ENCODE results near the gene AKR1B1. TPM values are rescaled to one million over a fixed set of nuclear protein-coding genes. Genes with fewer than 3 reads are reported as not detected.

AKR1B1 gene
- total RNA-seq, 1 experiment from 2014 or later = 166 TPM

- Histone ChIP-seq H4K5ac (ENCODE audit: insufficient read length, low read depth, low read length) (no peak overlapping the region), H2BK15ac (ENCODE audit: low read depth, low read length) (no peak overlapping the region), H4K8ac (replicated peaks; ENCODE audit: insufficient read length, low read depth, low read length) (no peak overlapping the region), H3K23me2 (ENCODE audit: insufficient read length, low read depth, low read length, poor library complexity, severe bottlenecking) (no peaks in the 10 kb centered on the region), H3K9me3 (ENCODE audit: control insufficient read depth, low read depth, low read length) (no peaks in the 10 kb centered on the region), H2AFZ (ENCODE audit: low read length) (no peak overlapping the region), H3K56ac (ENCODE audit: insufficient read length, low read depth, low read length) (no peak overlapping the region), H2BK120ac (ENCODE audit: low read depth, low read length, poor library complexity, severe bottlenecking) (no peak overlapping the region), H2BK20ac (ENCODE audit: low read depth, low read length, poor library complexity, severe bottlenecking) (no peak overlapping the region), H3K27me3 (ENCODE audit: insufficient read depth, low read length) (no peaks in the 10 kb centered on the region), H4K20me1 (ENCODE audit: control insufficient read depth, insufficient read depth, insufficient read length) (no peaks in the 10 kb centered on the region), H3K79me2 (ENCODE audit: insufficient read depth, low read length) (no peaks in the 10 kb centered on the region), H3T11ph (ENCODE audit: low read length) (no peak overlapping the region), H3K14ac (ENCODE audit: insufficient read depth, low read length) (no peak overlapping the region), H2BK5ac (ENCODE audit: insufficient read length, low read length) (no peak overlapping the region), H3K9ac (ENCODE audit: extremely low read depth, insufficient read length, low read length) (no peak overlapping the region), H3K18ac (ENCODE audit: insufficient read length, low read depth, low read length) (no peak overlapping the region), H3K4ac (ENCODE audit: low read depth, low read length) (no peak overlapping the region), H3K79me1 (ENCODE audit: insufficient read depth, low read depth, low read length, poor library complexity, severe bottlenecking) (no peaks in the 10 kb centered on the region), H3K27ac (ENCODE audit: insufficient read length, low read depth, low read length) (no peak overlapping the region), H2BK12ac (ENCODE audit: insufficient read length, low read depth, low read length) (no peak overlapping the region), H3K4me1 (ENCODE audit: insufficient read depth, low read length) (no peaks in the 10 kb centered on the region), H3K23ac (ENCODE audit: insufficient read length, low read depth, low read length) (no peak overlapping the region), H3K4me2 (ENCODE audit: insufficient read depth, insufficient read length, low read length) (no peak overlapping the region), H4K91ac (ENCODE audit: insufficient read length, low read depth, low read length) (no peak overlapping the region), H2AK5ac (ENCODE audit: insufficient read length, low read length) (no peak overlapping the region)
- no peak overlapping the region for H3K27ac Mint-ChIP-seq
- no CpG with 5 or more reads among the region's 6 CpGs for WGBS (ENCODE audit: extremely low coverage, insufficient read length, low lambda C conversion rate)
- TF ChIP-seq CTCF (conservative IDR thresholded peaks at IDR 0.05) = no peak
- no peaks in the 10 kb centered on the region for H3K27me3 Mint-ChIP-seq (ENCODE audit: low read depth)
- H3K4me1 Mint-ChIP-seq = no peaks in the 10 kb centered on the region
- H3K4me3 Mint-ChIP-seq = no peak overlapping the region
- no peak for DNase-seq
- peaks cover 9 to 13% of the 10 kb centered on the region in 2 experiments; a peak in 4 of 5 replicates for H3K9me3 Mint-ChIP-seq
- peaks cover 2 to 4% (median 3%) of the 10 kb centered on the region in 3 experiments; a peak in 2 of 7 replicates for H3K36me3 Mint-ChIP-seq (ENCODE audit: insufficient read depth in 1 of 3, low read depth in 3 of 3)
Measured at GRCh38 chr7:134468475-134468874, 9.6 kb upstream of the AKR1B1 start.

Data from H9 (cell line).